K562 (cell line): ENCODE measurements around the gene ERCC4. TPM values are rescaled to one million over a fixed set of nuclear protein-coding genes. Genes with fewer than 3 reads are reported as not detected.

Experiments
- CEBPB ChIP-seq: fragments of 450-650 bp; IDR thresholded peaks from 2 replicates; pipeline ENCODE4 v1.6.1; 2016; ENCODE audit warnings: missing genetic modification characterization, missing compliant biosample characterization
- CHD1 ChIP-seq: fragments of 200-600 bp; sonication (generic); IDR thresholded peaks from one replicate; pipeline ENCODE4 v1.6.1; 2012; ENCODE audit warnings: mild to moderate bottlenecking, moderate library complexity, low read length, inconsistent platforms
- CXXC5 ChIP-seq: fragments of 250-450 bp; sonication (Bioruptor Pico); IDR thresholded peaks from 2 replicates; pipeline ENCODE4 v1.8.0; 2022; ENCODE audit warnings: inconsistent platforms, mild to moderate bottlenecking, moderate library complexity
- EGR1 ChIP-seq: fragments of 450-650 bp; conservative IDR thresholded peaks from 2 replicates; pipeline ENCODE4 v1.6.1; 2017; ENCODE audit warnings: mild to moderate bottlenecking
- GATAD2B ChIP-seq: fragments of 450-650 bp; IDR thresholded peaks from 2 replicates; pipeline ENCODE4 v1.6.1; 2017; ENCODE audit warnings: mild to moderate bottlenecking, borderline replicate concordance
- PHF21A ChIP-seq: fragments of 450-650 bp; IDR thresholded peaks from 2 replicates; pipeline ENCODE4 v1.6.1; 2017; ENCODE audit warnings: low read depth, borderline replicate concordance
- PKNOX1 ChIP-seq: fragments of 450-650 bp; IDR thresholded peaks from 2 replicates; pipeline ENCODE4 v1.6.1; 2016
- PTBP1 ChIP-seq: fragments of 200-400 bp; formaldehyde crosslinking; IDR thresholded peaks from 2 replicates; pipeline ENCODE4 v1.6.1; 2017; ENCODE audit warnings: low read depth, low read length
- RHOXF2B ChIP-seq: fragments of 250-450 bp; sonication (Bioruptor Pico); conservative IDR thresholded peaks from 2 replicates; pipeline ENCODE4 v1.5.1; 2021
- THRAP3 ChIP-seq: fragments of 450-650 bp; IDR thresholded peaks from 2 replicates; pipeline ENCODE4 v1.6.1; 2016; ENCODE audit warnings: mild to moderate bottlenecking, inconsistent platforms, borderline replicate concordance
- TRIM28 ChIP-seq: fragments of 450-650 bp; IDR thresholded peaks from 2 replicates; pipeline ENCODE4 v1.6.1; 2017
- ZNF316 ChIP-seq: fragments of 450-650 bp; IDR thresholded peaks from 2 replicates; pipeline ENCODE4 v1.6.1; 2016
- ZNF644 ChIP-seq: fragments of 200-800 bp; sonication (Bioruptor generic); IDR thresholded peaks from 2 replicates; pipeline ENCODE4 v1.6.1; 2016; ENCODE audit warnings: low read depth, missing genetic modification characterization, missing compliant biosample characterization
- polyA plus RNA-seq, 8 experiments: library from polyadenylated mRNA; depleted of rRNA in 4 of 8; stranded (reverse) in 5 of 8; unstranded in 3 of 8; fragments of >200 nt; fragmentation: Nextera tagmentation in 2 of 8; fragmentation: Illumina TruSeq in 1 of 8; extraction: Ambion mirVana in 2 of 8; extraction: Trizol in 1 of 8; gene quantifications; 2 replicates each; pipeline versions ENCODE4 v1.2.1 to v1.2.3, GENCODE V29; 2011 to 2014; ENCODE audit warnings: inconsistent platforms in 1 of 8, missing spikeins in 1 of 8
- total RNA-seq, 7 experiments: library from RNA; depleted of rRNA in 6 of 7; stranded (reverse); fragments of >200 nt in 6 of 7; fragmentation: Illumina TruSeq in 2 of 7; extraction: Trizol in 2 of 7; gene quantifications; 2 replicates each; pipeline versions ENCODE4 v1.2.1 to v1.2.3, GENCODE V29; 2011 to 2021; ENCODE audit warnings: low replicate concordance in 1 of 7
- TF ChIP-seq, protein P1 (sequence below), 2 experiments: fragments of 450-650 bp in 1 of 2; sonication (generic) in 1 of 2; formaldehyde crosslinking in 1 of 2; IDR thresholded peaks in 1 of 2; conservative IDR thresholded peaks in 1 of 2; 2 replicates each; pipeline versions ENCODE4 v1.6.1 to v1.8.1; 2016 to 2023; ENCODE audit warnings: mild to moderate bottlenecking in 2 of 2, moderate library complexity in 2 of 2, inconsistent platforms in 1 of 2, missing genetic modification reagents in 1 of 2
- TF ChIP-seq, protein P2 (sequence below), 2 experiments: IDR thresholded peaks; 2 replicates each; pipeline ENCODE4 v1.6.1; 2011; ENCODE audit warnings: borderline replicate concordance in 1 of 2, control low read depth in 1 of 2, low read depth in 1 of 2, low read length in 1 of 2, mild to moderate bottlenecking in 1 of 2, mixed read lengths in 1 of 2, moderate library complexity in 1 of 2; ENCODE audit not compliant: insufficient read depth in 1 of 2, insufficient read length in 1 of 2, poor library complexity in 1 of 2, severe bottlenecking in 1 of 2; ENCODE audit errors: extremely low read depth in 1 of 2
- TF ChIP-seq, protein P3 (sequence below): fragments of 200-800 bp; sonication (Bioruptor generic); IDR thresholded peaks from 2 replicates; pipeline ENCODE4 v1.6.1; 2017; ENCODE audit warnings: missing genetic modification characterization, missing compliant biosample characterization

Gene ERCC4
- total and polyA plus RNA-seq, 9 of the 15 experiments (the other 6 are each of a cell fraction or from before 2014, with no cell fraction given) = 3.7 to 10.5 (median 6.0) TPM

DNA sequence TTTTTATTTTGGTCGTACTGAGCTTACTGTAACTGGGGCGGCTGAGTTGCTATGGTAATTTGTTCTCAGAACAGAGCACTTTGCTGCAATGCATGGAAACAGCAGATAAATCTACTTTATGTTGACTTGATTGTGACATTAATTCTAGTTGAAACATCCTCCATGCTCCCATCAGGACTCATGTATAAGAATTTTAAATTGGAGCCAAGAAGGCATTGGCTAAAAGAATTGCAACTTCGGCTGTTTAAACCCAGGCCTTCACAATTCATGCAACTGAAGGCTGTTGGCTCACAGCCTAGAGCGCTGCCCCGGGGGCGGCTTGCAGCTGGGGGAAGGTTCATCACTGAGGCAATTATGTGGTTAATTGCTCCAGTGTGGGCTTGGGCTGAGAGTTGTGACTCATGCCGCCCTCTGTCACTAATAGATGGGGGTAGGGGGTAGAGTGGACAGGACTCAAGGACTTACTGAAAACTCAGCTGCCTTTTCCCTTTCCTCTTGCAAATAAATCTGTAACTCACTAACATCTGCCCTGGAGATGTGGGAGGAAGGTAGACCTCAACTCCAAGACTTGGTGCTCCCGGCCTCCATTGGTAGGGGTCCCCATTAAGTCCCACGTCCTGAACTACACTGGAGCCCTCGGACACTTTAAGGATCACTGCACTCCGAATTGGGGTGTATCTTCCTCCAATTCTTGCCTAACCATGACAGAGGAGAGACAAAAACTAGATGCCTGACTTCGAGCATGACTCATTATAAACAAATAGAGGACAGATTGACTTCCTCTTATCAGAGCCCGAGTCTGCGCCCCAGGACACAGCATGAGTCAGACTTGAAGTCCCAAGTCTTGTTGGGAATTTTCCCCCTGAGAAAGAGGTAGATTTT, 37.5 kb downstream of the ERCC4 start (continued):
- TF ChIP-seq, protein P1, sequence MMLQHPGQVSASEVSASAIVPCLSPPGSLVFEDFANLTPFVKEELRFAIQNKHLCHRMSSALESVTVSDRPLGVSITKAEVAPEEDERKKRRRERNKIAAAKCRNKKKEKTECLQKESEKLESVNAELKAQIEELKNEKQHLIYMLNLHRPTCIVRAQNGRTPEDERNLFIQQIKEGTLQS (IDR thresholded peaks at IDR 0.05) = peak; percentile 98
- TF ChIP-seq, protein P1 (CRISPR knock-in tag; conservative IDR thresholded peaks at IDR 0.05) = no peak; the same call in 1 of the 2 replicates
- TF ChIP-seq EGR1 = peak; percentile 91
- TF ChIP-seq CXXC5 (CRISPR knock-in tag) = no peak
- TF ChIP-seq CHD1 = no peak
- TF ChIP-seq ZNF316 = peak; percentile 46; the same call in 1 of the 2 replicates
- no peak for TF ChIP-seq THRAP3
- peak; percentile 49 for TF ChIP-seq PKNOX1
- TF ChIP-seq CEBPB (tag) = peak; percentile 84
- no peak for TF ChIP-seq PTBP1
- TF ChIP-seq PHF21A = peak; percentile 81; the same call in 1 of the 2 replicates
- TF ChIP-seq, protein P2, sequence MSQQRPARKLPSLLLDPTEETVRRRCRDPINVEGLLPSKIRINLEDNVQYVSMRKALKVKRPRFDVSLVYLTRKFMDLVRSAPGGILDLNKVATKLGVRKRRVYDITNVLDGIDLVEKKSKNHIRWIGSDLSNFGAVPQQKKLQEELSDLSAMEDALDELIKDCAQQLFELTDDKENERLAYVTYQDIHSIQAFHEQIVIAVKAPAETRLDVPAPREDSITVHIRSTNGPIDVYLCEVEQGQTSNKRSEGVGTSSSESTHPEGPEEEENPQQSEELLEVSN (IDR thresholded peaks at IDR 0.05; ENCODE audit: borderline replicate concordance in 1 of 2, extremely low read depth in 1 of 2, insufficient read depth in 1 of 2, insufficient read length in 1 of 2, low read depth in 1 of 2, low read length in 1 of 2, poor library complexity in 1 of 2, severe bottlenecking in 1 of 2) = peak in 1 of 2 experiments; percentile 13
- no peak for TF ChIP-seq RHOXF2B (CRISPR knock-in tag)
- TF ChIP-seq ZNF644 (tag) = no peak
- no peak for TF ChIP-seq GATAD2B
- TF ChIP-seq, protein P3, sequence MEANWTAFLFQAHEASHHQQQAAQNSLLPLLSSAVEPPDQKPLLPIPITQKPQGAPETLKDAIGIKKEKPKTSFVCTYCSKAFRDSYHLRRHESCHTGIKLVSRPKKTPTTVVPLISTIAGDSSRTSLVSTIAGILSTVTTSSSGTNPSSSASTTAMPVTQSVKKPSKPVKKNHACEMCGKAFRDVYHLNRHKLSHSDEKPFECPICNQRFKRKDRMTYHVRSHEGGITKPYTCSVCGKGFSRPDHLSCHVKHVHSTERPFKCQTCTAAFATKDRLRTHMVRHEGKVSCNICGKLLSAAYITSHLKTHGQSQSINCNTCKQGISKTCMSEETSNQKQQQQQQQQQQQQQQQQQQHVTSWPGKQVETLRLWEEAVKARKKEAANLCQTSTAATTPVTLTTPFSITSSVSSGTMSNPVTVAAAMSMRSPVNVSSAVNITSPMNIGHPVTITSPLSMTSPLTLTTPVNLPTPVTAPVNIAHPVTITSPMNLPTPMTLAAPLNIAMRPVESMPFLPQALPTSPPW (CRISPR knock-in tag) = peak; percentile 41
- no peak for TF ChIP-seq TRIM28
